MCF 10A (cell line): ENCODE results near the gene CCDC12. TPM values are rescaled to one million over a fixed set of nuclear protein-coding genes. Genes with fewer than 3 reads are reported as not detected.

Source experiments
- BruUV-seq: library from RNA; stranded (reverse); fragments of 400-500 nt; replicated peaks from 2 replicates; lab custom pipeline; 2021; lab: Mats Ljungman, UMichigan
- CTCF ChIA-PET: fragments of 300-600 bp; sonication (Branson Sonifier 250); formaldehyde crosslinking; extraction: SDS; loops from one replicate; lab custom pipeline; 2021; ENCODE audit warnings: antibody characterized with exemption, inconsistent platforms; lab: Yijun Ruan, JAX
- POLR2A ChIA-PET: fragments of 300-600, 350-650 bp; sonication (Branson Sonifier 250); formaldehyde crosslinking; extraction: SDS; loops from one replicate; lab custom pipeline; 2020; ENCODE audit warnings: antibody characterized with exemption, inconsistent platforms; lab: Yijun Ruan, JAX
- DNase-seq: peaks from one replicate; pipeline ENCODE4 v3.0.0-alpha.2; 2018; ENCODE audit not compliant: unreplicated experiment
- H3K27ac Mint-ChIP-seq: one replicate; pipeline ENCODE4 v1.8.0; 2022; ENCODE audit warnings: mild to moderate bottlenecking, low read depth, mixed read lengths; ENCODE audit not compliant: unreplicated experiment
- H3K27me3 Mint-ChIP-seq: one replicate; pipeline ENCODE4 v1.8.0; 2022; ENCODE audit warnings: mixed read lengths; ENCODE audit not compliant: insufficient read depth, unreplicated experiment
- H3K36me3 Mint-ChIP-seq: one replicate; pipeline ENCODE4 v1.8.0; 2022; ENCODE audit warnings: mild to moderate bottlenecking, moderate library complexity, mixed read lengths; ENCODE audit not compliant: insufficient read depth, unreplicated experiment
- H3K4me1 Mint-ChIP-seq: one replicate; pipeline ENCODE4 v1.8.0; 2022; ENCODE audit warnings: mixed read lengths; ENCODE audit not compliant: insufficient read depth, unreplicated experiment
- H3K4me3 Mint-ChIP-seq: one replicate; pipeline ENCODE4 v1.8.0; 2022; ENCODE audit warnings: mild to moderate bottlenecking, moderate library complexity, mixed read lengths; ENCODE audit not compliant: unreplicated experiment
- H3K9me3 Mint-ChIP-seq: one replicate; pipeline ENCODE4 v1.8.0; 2022; ENCODE audit warnings: mixed read lengths; ENCODE audit not compliant: unreplicated experiment
- intact Hi-C: fragments of 100-400 bp; cut with micrococcal nuclease; formaldehyde crosslinking; loops from 2 replicates; pipeline ENCODE4 v1.14.1; 2022
- total RNA-seq: library from RNA; stranded (reverse); gene quantifications from 2 replicates; pipeline ENCODE4 v1.2.3, GENCODE V29; 2022
- TF ChIP-seq, protein P1 (sequence below): fragments of 200-600 bp; IDR thresholded peaks from one replicate; pipeline ENCODE4 v1.8.0; 2022; ENCODE audit warnings: antibody characterized with exemption, mild to moderate bottlenecking; ENCODE audit not compliant: unreplicated experiment

The CCDC12 gene
- total RNA-seq, 1 experiment from 2014 or later, result 45.9 TPM

DNA sequence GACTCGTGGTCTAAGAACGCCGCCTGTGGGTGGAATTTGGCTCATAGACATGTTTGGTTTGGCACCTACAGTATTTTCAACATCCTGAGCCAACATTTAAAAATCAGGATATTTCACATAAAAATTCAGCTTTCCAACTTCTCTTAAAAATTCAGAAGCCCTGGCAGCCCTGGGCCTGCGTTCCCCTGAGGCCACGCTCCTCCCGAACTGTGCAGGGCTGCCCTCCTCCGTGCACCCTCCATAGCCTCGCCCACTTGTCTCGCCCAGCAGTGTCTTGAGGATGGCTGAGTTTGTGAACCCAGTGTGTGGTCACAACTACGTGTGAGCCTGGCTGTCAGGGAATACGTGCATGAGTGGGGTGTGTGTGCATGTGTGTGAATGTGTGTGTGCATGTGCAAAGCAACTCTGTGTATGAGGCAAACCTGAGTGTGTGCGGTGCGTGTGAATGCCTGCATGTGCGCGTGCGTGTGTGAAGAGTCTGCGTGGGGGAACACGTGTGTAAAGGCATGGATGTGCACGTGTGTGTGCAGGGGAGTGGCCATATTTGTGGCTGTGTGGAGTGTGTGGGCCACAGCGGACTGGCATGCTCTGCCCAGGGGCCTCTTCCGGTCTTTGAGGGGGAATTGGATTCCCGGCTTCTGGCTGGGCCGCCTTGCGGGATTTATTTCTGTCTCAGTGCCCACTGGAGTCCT, 68.1 kb downstream of the CCDC12 start:
- BruUV-seq, result no TSS peak
- ChIA-PET POLR2A (interaction anchor here (0.8 to 1.3 kb wide), 3 partner anchors 71 to 416 kb away, joined by 3 to 4 read pairs (median 3); no protein-coding TSS in a partner anchor), CTCF (interaction anchor here (0.6 to 2.6 kb wide), 14 partner anchors 9 to 420 kb away, joined by 3 to 19 read pairs (median 6); no protein-coding TSS in a partner anchor)
- TF ChIP-seq, protein P1, sequence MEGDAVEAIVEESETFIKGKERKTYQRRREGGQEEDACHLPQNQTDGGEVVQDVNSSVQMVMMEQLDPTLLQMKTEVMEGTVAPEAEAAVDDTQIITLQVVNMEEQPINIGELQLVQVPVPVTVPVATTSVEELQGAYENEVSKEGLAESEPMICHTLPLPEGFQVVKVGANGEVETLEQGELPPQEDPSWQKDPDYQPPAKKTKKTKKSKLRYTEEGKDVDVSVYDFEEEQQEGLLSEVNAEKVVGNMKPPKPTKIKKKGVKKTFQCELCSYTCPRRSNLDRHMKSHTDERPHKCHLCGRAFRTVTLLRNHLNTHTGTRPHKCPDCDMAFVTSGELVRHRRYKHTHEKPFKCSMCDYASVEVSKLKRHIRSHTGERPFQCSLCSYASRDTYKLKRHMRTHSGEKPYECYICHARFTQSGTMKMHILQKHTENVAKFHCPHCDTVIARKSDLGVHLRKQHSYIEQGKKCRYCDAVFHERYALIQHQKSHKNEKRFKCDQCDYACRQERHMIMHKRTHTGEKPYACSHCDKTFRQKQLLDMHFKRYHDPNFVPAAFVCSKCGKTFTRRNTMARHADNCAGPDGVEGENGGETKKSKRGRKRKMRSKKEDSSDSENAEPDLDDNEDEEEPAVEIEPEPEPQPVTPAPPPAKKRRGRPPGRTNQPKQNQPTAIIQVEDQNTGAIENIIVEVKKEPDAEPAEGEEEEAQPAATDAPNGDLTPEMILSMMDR, result peak; percentile 26
- H3K27ac Mint-ChIP-seq, result no peak overlapping the region
- H3K27me3 Mint-ChIP-seq, result no peaks in the 10 kb centered on the region
- H3K4me3 Mint-ChIP-seq, result no peak overlapping the region
- peak; percentile 61 for DNase-seq
- no peaks in the 10 kb centered on the region for H3K36me3 Mint-ChIP-seq
- H3K4me1 Mint-ChIP-seq, result peaks cover 7% of the 10 kb centered on the region
- H3K9me3 Mint-ChIP-seq, result no peaks in the 10 kb centered on the region
- intact Hi-C loops, result loop anchor here (1.0 kb wide), 1 partner anchor 203 kb away; no protein-coding TSS in a partner anchor

DNA sequence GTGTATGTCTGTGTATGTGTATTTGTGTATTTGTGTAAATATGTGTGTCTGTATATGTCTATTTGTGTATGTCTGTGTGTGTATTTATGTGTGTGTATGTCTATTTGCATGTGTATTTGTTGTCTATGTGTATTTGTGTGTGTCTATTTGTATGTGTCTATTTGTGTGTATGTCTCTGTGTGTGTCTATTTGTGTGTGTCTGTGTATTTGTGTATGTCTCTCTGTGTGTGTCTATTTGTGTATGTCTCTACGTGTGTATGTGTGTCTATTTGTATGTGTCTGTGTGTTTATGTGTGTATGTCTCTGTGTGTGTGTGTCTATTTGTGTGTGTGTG, 68.6 kb downstream of the CCDC12 start:
- intact Hi-C loops, result loop anchor here (1.0 kb wide), 1 partner anchor 203 kb away; no protein-coding TSS in a partner anchor

DNA sequence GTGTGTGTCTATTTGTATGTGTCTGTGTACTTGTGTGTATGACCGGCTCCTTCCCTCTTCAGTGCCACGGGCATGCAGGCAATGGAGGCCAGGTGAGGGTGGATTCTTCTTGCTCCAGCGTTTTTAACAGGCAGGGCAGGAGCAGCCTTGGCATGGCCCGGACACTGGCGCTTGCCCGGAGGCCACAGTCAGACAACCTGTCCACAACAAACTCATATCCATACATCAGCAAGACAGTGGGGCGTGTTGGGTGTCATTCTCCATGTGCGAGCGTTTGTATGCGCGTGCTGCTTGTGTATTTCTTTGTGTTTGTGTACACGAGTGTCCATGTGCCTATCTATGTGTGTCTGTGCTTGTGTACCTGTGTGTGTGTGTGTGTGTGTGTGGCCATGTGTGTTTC, 69.3 kb downstream of the CCDC12 start:
- POLR2A ChIA-PET, result no interaction called here
- BruUV-seq, result no TSS peak
- intact Hi-C loops, result no loop called here
- CTCF ChIA-PET, result no interaction called here
- no peak for DNase-seq
- Mint-ChIP-seq H3K27me3 (no peaks in the 10 kb centered on the region), H3K36me3 (no peaks in the 10 kb centered on the region), H3K9me3 (no peaks in the 10 kb centered on the region), H3K4me1 (peaks cover 5% of the 10 kb centered on the region), H3K4me3 (no peak overlapping the region), H3K27ac (no peak overlapping the region)
- TF ChIP-seq, protein P1, result no peak

More for the DNA sequence above, 68.6 kb downstream of the CCDC12 start:
- Mint-ChIP-seq H3K27ac (no peak overlapping the region), H3K9me3 (no peaks in the 10 kb centered on the region), H3K4me3 (no peak overlapping the region), H3K27me3 (no peaks in the 10 kb centered on the region), H3K4me1 (peaks cover 5% of the 10 kb centered on the region), H3K36me3 (no peaks in the 10 kb centered on the region)
- ChIA-PET POLR2A (no interaction called here), CTCF (interaction anchor here (0.6 to 2.6 kb wide), 3 partner anchors 8 to 417 kb away, joined by 3 to 19 read pairs (median 19); no protein-coding TSS in a partner anchor)
- TSS peak; percentile 18 for BruUV-seq
- TF ChIP-seq, protein P1, result no peak
- no peak for DNase-seq

DNA sequence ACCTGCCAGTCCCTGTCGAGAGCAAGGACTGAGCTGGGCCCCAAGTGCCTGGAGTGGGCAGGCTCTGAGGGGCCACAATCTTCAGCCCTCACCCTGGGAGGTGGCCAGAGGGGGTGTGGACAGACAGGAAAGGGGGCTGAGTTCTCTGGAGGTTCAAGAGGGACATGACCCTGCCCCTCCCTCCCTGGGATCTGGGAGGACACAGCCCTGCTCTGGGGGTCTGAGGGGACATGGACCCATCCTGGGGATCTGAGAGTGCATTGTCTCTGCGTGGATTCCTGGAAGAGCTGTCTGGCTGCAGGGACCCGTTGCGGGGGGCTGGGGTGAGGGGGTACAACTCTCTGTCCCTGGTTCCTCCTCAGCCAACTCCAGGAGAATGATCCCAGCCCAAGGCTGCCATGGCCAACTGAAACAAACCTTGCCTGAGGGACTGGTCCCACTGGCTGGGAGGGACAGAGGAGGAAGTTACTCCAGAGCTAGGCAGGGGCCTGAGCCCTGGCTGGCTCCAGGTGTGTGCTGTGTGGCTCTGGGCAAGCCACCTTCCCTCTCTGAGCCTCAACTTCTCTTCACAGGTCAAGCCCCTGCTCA, 70.0 kb downstream of the CCDC12 start:
- TF ChIP-seq, protein P1, result no peak
- H3K4me3 Mint-ChIP-seq, result no peak overlapping the region
- H3K27me3 Mint-ChIP-seq, result no peaks in the 10 kb centered on the region
- no peaks in the 10 kb centered on the region for H3K36me3 Mint-ChIP-seq
- no peaks in the 10 kb centered on the region for H3K9me3 Mint-ChIP-seq
- H3K27ac Mint-ChIP-seq, result no peak overlapping the region
- BruUV-seq, result no TSS peak
- DNase-seq, result no peak
- H3K4me1 Mint-ChIP-seq, result peaks cover 5% of the 10 kb centered on the region
- intact Hi-C loops, result no loop called here
- CTCF ChIA-PET, result interaction anchor here (0.7 to 1.2 kb wide), 4 partner anchors 9 to 418 kb away, joined by 3 to 8 read pairs (median 3); no protein-coding TSS in a partner anchor
- POLR2A ChIA-PET, result no interaction called here
